Nephron (organoid): ENCODE results near the gene ARMC2.

Experiments
- H3K27ac Mint-ChIP-seq, 3 experiments: 2 replicates each; pipeline ENCODE4 v1.8.0; 2020; ENCODE audit warnings: mixed read lengths in 3 of 3, mild to moderate bottlenecking in 2 of 3, moderate library complexity in 1 of 3
- H3K27me3 Mint-ChIP-seq: 2 replicates; pipeline ENCODE4 v1.8.0; 2021; ENCODE audit warnings: low read depth, mild to moderate bottlenecking, moderate library complexity, mixed read lengths
- H3K36me3 Mint-ChIP-seq: 2 replicates; pipeline ENCODE4 v1.8.0; 2020; ENCODE audit warnings: low read depth, mixed read lengths
- H3K4me1 Mint-ChIP-seq: 2 replicates; pipeline ENCODE4 v1.8.0; 2020; ENCODE audit warnings: mixed read lengths
- H3K4me3 Mint-ChIP-seq, 3 experiments: 2 replicates each; pipeline ENCODE4 v1.8.0; 2020; ENCODE audit warnings: mild to moderate bottlenecking in 3 of 3, mixed read lengths in 3 of 3, moderate library complexity in 2 of 3
- H3K9me3 Mint-ChIP-seq: 2 replicates; pipeline ENCODE4 v1.8.0; 2020; ENCODE audit warnings: mixed read lengths
- TF ChIP-seq, protein P1 (sequence below), 3 experiments: fragments of 200-600 bp; sonication (generic); IDR thresholded peaks; one replicate each; pipeline ENCODE4 v1.5.0; 2021; ENCODE audit warnings: antibody characterized with exemption in 3 of 3; ENCODE audit not compliant: unreplicated experiment in 3 of 3

Gene ARMC2

GRCh38 chr6:108837236-108837971 lies 10.8 kb upstream of the ARMC2 start:
- Mint-ChIP-seq H3K4me3 (no peak overlapping the region), H3K9me3 (no peaks in the 10 kb centered on the region), H3K36me3 (no peaks in the 10 kb centered on the region), H3K4me1 (peaks cover 22% of the 10 kb centered on the region), H3K27me3 (peaks cover 36% of the 10 kb centered on the region), H3K27ac (no peak overlapping the region)
- TF ChIP-seq, protein P1, sequence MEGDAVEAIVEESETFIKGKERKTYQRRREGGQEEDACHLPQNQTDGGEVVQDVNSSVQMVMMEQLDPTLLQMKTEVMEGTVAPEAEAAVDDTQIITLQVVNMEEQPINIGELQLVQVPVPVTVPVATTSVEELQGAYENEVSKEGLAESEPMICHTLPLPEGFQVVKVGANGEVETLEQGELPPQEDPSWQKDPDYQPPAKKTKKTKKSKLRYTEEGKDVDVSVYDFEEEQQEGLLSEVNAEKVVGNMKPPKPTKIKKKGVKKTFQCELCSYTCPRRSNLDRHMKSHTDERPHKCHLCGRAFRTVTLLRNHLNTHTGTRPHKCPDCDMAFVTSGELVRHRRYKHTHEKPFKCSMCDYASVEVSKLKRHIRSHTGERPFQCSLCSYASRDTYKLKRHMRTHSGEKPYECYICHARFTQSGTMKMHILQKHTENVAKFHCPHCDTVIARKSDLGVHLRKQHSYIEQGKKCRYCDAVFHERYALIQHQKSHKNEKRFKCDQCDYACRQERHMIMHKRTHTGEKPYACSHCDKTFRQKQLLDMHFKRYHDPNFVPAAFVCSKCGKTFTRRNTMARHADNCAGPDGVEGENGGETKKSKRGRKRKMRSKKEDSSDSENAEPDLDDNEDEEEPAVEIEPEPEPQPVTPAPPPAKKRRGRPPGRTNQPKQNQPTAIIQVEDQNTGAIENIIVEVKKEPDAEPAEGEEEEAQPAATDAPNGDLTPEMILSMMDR (IDR thresholded peaks at IDR 0.05; ENCODE audit: unreplicated experiment in 3 of 3): no peak

- H3K27me3 Mint-ChIP-seq: peaks cover 32% of the 10 kb centered on the region
- TF ChIP-seq, protein P1 (IDR thresholded peaks at IDR 0.05; ENCODE audit: unreplicated experiment in 3 of 3): peak; percentile 24 to 43 (median 31)
These were observed 10.0 kb upstream of the ARMC2 start for GRCh38 chr6:108838101-108838717.

GRCh38 chr6:108839083-108839642 lies 9.1 kb upstream of the ARMC2 start:
- Mint-ChIP-seq H3K27me3 (peaks cover 32% of the 10 kb centered on the region), H3K4me3 (no peak overlapping the region), H3K4me1 (peaks cover 22% of the 10 kb centered on the region), H3K27ac (no peak overlapping the region), H3K36me3 (no peaks in the 10 kb centered on the region), H3K9me3 (no peaks in the 10 kb centered on the region)
- TF ChIP-seq, protein P1 (IDR thresholded peaks at IDR 0.05; ENCODE audit: unreplicated experiment in 3 of 3): no peak

More at GRCh38 chr6:108838101-108838717, 10.0 kb upstream of the ARMC2 start:
- Mint-ChIP-seq H3K9me3 (no peaks in the 10 kb centered on the region), H3K4me1 (peaks cover 22% of the 10 kb centered on the region), H3K36me3 (no peaks in the 10 kb centered on the region), H3K4me3 (peak overlapping the region in 2 of 3 experiments; percentile 29 to 58), H3K27ac (peak overlapping the region in 1 of 3 experiments; percentile 13)

DNA sequence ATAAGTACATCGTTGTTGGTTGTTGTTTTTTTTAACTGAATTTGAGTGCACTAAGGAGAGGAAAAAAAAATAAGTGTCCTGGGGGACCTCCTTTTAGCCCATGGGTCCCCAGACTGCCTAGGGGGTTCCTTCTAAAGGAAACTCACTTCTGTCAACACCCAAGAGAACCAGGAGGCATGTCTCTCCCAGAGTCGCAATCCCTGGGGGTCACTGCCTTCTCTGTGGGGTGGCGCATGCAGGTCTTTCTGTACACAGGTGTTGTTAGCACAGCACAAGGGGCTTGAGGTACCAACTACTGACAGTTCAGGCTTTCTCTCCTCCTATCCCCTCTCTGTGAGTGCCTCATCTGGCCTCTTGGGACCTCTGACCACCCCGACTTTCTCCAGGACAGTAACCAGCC lies 7.3 kb upstream of the ARMC2 start:
- TF ChIP-seq, protein P1 (IDR thresholded peaks at IDR 0.05; ENCODE audit: unreplicated experiment in 3 of 3): no peak
- H3K27me3 Mint-ChIP-seq: peaks cover 32% of the 10 kb centered on the region
- H3K4me3 Mint-ChIP-seq: no peak overlapping the region
- H3K9me3 Mint-ChIP-seq: no peaks in the 10 kb centered on the region
- peaks cover 22% of the 10 kb centered on the region for H3K4me1 Mint-ChIP-seq
- H3K27ac Mint-ChIP-seq: no peak overlapping the region
- no peaks in the 10 kb centered on the region for H3K36me3 Mint-ChIP-seq

- no peaks in the 10 kb centered on the region for H3K36me3 Mint-ChIP-seq
- no peak overlapping the region for H3K27ac Mint-ChIP-seq
- H3K27me3 Mint-ChIP-seq: peaks cover 32% of the 10 kb centered on the region
- no peak overlapping the region for H3K4me3 Mint-ChIP-seq
- H3K4me1 Mint-ChIP-seq: peaks cover 22% of the 10 kb centered on the region
- TF ChIP-seq, protein P1 (IDR thresholded peaks at IDR 0.05; ENCODE audit: unreplicated experiment in 3 of 3): no peak
- H3K9me3 Mint-ChIP-seq: no peaks in the 10 kb centered on the region
These were observed 6.8 kb upstream of the ARMC2 start for GRCh38 chr6:108841377-108841855.
